IPS-11a (cell line): Measurements from ENCODE around the gene MED12L.
"Not testable (repeated sequence)": the region's sequence is repeated elsewhere in the genome, so short reads cannot be mapped to it uniquely, and the experiment has no call there.

Source experiments
- H3K4me3 ChIP-seq: one replicate; pipeline ENCODE4 v1.5.1; 2013; ENCODE audit warnings: low read depth, low read length, control low read depth

The MED12L gene

DNA sequence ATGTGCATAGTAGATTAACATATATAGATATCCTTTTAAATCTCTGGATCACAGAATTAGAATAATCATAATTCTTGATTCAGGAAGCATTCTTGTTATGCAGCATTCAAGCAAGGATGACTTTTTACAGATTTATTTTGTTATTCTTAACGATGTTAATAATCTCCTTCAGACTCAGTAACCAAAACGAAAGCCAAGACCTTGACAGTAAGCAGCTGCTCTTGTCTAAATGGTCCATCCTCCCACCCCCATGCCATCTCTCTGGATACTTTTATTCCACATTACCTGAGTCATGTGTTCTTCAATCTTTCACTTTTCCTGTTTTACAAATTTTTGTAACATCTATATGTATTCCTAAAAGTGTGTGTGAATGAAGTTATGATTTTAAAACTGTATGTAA, 150.9 kb downstream of the MED12L start:
- H3K4me3 ChIP-seq = no peak overlapping the region

DNA sequence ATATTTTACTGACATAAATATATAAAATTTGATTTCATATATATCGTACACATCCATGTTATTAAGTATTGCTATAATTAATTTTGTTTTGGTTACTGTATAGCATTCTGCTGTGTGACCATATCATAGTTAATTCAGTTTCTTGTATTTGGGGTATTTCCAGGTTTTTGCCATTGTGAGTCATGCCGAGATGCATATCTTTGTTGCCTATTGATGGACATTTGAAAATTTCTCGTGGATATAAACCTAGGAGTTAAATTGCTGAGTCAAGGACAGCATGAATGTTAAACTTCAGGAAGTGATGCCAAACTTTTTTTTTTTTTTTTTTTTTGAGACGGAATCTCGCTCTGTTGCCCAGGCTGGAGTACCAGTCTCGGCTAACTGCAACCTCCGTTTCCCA, 151.3 kb downstream of the MED12L start:
- H3K4me3 ChIP-seq = no peak overlapping the region

DNA sequence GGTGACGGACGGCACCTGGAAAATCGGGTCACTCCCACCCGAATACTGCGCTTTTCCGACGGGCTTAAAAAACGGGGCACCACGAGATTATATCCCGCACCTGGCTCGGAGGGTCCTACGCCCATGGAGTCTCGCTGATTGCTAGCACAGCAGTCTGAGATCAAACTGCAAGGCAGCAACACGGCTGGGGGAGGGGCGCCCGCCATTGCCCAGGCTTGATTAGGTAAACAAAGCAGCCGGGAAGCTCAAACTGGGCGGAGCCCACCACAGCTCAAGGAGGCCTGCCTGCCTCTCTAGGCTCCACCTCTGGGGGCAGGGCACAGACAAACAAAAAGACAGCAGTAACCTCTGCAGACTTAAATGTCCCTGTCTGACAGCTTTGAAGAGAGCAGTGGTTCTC, 156.5 kb downstream of the MED12L start:
- not testable (repeated sequence) for H3K4me3 ChIP-seq

DNA sequence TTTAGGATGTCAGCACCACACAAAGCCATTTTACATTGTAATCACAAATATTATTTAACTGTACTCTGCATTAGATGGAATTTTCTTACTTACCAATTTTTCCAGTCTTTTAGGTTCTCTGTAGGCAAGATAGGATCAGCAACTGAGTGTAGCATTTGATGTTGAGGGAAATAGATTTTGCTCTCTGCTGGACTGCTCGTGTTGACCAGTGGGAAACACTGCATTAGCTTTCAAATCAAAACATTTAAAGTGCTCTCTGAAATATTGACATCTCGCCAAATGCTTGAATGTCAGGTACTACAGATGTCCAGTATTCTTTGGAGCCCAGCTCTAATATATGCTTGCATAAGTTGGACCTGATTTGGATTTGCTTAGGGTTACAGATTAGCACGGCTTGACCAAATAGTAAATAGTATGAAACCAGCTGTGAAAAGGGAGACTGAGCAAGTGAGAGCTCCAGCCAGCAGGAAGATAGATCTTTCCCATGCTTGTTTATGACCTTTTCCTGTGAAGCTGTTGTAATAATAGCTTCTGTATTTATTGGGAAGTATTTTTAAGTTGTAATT, 163.4 kb downstream of the MED12L start:
- H3K4me3 ChIP-seq = no peak overlapping the region

DNA sequence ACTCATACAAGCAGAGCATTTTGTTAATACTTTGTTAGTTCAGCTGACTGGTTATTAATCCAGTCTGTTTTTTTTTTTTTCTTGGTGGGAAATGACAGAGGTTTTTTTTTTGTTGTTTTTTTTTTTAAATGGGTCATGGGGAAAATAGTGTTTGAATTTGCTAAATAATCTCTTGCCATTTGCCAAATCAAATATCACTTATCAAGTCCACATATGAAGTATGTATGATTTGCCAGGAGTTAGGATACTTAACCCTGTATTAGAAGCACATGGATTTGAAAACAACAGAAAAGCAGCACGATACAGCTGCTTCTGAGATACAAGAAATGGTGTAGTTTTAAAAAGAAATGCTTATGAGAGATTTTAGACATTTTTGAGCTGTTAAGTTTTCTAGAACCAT, 171.3 kb downstream of the MED12L start:
- no peak overlapping the region for H3K4me3 ChIP-seq

DNA sequence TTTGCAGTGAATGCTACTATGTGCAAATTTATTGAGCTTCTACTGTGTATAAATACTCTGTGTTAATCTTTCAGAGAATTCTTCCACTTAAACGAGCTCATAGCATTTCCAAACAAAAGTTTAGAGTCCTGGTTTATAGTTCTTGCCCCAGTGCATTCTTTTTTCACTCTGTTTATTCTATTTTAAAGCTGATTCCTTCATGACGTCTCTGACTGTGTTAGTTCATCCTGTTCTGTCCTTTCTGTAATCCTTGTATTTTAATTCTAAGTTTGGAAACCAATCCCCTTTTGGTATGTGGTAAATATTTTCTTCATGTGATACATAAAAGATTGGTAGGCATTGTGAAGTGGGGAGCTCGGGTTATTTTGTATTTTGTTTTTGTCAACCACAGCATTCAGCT, 174.2 kb downstream of the MED12L start:
- H3K4me3 ChIP-seq = no peak overlapping the region

DNA sequence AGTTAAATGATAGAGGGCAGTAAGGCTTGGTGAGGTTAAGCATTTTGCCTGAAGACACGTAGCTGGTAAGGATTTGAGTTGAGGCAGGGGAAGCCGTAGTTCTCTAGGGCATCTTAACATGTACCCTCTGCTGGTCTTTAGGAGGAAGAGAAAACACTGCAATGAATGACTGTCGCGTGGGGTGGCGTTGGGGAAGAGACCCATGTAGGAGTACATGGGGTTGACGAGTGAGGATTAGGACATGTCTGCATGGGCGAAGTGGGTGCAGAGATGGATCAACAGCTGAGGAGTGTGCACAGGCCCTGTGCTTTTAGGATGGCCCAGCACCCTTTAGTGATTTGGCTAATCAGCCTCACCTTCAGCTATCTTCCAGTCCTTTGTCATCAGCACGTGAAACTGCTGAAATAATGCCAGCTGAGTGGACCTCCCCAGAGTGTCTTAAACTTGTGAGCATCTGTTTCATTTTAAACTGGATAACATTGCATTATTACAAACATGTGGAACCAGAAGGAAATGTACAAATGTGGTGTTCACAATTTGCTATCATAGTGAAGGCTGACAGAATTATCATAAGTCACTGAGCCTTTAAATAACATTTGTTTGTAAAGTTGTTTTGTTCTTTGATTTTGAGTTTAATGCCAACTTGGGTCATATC, 177.5 kb downstream of the MED12L start:
- H3K4me3 ChIP-seq = no peak overlapping the region

DNA sequence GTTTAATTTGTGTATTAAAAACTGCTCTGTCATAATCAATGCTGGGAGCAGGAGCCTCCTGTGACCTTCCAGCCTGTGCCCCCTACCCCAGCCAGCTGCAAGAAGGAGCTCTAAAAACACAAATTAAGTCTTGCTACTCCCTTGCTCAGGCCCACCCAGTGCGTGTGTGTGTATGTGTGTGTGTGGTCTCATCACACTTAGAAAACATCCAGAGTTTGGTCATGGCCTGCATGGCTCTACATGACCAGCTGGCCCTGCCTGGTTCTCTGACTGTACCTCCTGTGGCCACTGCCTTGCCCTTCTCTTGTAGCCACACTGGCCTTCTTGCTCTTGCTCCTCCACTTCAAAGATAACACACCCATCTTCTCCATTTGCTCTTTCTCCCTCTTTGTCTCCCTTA, 179.1 kb downstream of the MED12L start:
- no peak overlapping the region for H3K4me3 ChIP-seq

DNA sequence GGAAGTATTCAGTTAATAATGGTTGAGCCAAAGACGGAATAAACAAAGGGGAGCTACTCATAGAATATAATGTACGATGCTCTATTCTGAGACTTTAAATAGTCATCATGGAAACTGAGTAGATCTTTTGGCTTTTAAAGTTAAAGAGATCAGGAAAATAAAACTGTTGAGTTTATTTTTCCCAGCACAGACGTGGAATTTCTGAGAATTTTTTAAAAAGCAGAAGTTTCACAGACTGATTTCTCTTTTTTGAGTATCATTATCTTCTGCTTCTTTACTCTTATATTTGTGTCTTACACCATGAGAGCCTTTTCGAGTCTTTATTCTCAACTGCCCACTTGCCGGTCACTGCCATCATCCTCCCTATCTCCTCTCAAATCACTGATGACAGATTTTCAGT, 179.7 kb downstream of the MED12L start:
- no peak overlapping the region for H3K4me3 ChIP-seq

DNA sequence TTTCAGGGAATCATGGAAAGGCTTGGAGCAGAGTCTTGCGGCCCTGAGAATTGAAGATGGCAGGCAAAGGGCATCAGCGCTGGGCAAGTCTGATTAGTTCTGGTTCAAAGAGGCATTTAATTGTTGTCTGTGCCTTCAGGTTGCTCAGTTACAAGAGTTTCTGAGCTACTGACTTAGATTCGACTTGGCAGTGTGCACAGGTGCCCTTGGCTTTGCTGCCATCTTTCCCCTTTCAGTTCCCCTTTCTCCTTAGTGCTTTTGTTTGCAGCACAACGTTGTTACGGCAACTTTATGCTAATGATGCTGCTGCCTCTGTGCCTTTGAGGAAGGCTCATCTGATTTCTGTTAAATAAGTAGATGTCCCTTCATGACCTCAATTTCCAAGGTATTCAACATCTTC, 180.4 kb downstream of the MED12L start:
- H3K4me3 ChIP-seq = no peak overlapping the region

DNA sequence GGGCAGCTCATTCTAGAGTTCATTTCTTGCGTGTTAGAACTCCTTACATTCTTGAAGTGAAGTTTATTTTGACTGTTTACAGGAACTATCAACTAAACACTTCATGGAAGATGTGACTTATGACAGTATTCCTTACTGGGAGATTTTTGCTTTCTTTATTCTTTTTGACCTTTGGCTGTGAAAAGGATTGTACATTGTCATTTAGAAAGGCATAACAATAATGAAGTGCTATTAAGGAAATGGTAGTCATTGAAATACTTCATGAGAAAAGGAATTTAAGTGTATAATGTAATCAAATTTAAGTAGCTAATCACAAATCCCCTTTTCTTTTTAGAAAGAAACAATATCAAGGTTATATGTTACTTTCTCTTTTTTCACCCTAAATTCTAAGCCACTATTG, 181.6 kb downstream of the MED12L start:
- no peak overlapping the region for H3K4me3 ChIP-seq

DNA sequence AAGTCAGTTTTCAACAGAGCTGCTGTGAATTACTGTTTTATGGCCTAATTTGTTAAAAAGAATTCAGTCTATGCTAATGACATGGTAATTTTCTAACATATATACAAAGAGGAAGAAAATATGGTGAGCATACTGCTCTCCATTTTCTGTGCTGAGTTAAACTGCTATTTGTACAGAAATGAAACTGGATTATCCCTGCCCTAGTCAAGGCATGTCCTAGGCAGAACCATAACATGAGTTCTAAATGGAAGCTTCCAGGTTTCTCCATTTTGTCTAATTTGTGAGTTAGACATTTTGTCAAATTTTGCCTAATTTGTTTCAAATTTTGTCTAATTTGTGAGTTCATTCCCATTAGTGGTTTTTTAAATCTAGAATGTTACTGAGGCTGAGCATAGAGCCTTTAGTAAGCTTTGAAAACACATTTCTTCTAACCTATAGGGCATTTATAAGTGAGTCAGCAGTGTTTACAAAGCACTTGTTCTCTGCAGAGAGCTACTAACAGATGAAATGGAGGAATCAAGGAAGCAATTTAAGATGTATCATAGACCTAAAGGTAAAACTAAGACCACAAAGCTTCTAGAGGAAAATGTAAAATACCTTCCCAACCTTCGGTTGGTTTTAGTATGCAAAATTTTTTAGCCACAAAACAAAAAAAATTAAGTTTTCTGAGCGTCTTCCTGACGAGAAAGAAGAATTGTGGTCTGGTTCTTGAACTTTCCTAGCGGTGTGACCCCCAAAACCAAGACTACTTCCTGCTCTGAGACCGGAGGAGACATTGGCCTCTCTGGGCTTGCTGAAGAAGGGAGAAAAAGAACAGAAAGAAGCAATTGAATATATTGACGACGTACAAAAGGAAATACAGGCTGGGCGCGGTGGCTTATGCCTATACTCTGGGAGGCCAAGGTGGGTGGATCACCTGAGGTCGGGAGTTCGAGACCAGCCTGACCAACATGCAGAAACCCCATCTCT, 183.1 kb downstream of the MED12L start:
- H3K4me3 ChIP-seq = no peak overlapping the region

DNA sequence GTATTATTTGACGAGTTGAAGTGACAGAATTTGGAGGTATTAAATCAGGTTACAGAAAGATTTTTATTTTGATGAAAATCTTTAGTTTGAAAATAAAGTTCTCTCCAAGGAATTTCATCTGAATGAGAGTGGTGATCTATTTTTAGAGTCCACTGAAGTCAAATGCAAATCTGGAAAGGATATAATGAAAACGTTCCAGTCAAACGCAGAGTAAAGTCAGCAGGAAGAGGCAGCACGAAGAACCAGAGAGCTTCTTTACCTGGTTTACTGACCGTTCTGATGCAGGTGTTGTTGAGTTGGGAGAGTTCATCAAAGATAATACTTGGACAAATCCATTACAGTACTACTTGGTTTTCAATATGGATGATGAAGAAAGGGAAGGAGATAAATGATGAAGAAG, 184.2 kb downstream of the MED12L start:
- no peak overlapping the region for H3K4me3 ChIP-seq

DNA sequence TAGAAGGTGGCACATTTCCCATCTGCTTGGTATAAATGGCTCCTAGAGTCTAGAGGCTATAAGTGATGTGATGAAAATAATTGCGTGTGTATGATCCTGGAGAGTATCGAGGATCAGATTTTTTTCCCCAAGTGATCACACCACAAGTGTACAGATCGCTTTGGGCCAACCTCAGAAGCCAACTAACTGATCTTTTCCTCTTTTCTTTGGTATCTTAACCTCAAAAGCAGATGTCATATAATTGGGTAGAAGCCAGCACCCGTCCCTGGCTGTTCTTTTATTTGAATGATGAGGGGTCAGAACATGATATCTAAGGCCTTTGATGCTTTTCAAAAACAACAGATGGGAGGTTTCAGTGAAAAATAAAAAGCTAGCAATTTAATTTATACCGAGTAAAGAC, 189.6 kb downstream of the MED12L start:
- H3K4me3 ChIP-seq = no peak overlapping the region

DNA sequence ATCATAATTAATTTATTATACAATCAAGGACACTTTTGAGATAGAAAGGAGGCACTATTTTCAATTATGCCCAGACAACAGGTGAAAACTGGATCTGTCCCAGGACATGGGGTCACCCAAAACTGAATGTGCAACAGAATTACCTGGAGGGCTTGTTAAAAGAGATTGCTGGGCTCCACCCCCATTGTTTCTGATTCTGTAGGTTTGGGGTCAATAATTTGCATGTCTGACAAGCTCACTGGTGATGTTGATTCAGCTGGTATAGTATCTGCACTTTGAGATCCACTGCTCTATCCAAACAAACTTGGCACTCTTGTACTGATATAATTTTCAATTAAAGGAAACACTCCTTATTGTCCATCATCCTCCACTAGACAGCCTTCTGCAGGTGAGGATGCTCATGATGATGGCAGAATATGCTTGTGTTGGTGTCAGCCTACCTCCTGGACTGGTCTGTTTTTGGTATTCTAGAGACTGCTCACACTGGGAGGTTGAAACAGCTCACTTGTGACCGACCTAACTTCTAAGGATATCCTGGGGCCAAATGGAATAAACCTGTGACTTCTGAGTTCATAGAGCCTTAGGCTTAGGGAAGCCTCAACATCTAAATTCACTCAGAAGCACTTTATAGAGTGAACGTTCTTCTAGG, 190.7 kb downstream of the MED12L start:
- no peak overlapping the region for H3K4me3 ChIP-seq

DNA sequence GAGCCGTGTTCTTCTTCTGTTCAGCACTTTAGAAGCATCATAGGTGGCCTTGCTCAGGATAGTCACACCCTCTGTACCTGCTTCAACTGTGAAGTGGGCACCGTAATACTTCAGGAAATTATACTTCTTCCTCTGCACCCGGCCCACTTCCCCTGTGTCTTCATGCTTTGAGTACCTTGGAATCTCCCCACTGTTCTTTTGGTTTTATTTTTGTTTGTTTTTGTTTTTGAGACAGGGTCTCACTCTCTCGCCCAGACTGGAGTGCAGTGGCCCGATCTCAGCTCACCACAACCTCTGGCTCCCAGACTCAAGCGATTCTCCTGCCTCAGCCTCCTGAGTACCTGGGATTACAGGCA, 191.2 kb downstream of the MED12L start:
- no peak overlapping the region for H3K4me3 ChIP-seq

DNA sequence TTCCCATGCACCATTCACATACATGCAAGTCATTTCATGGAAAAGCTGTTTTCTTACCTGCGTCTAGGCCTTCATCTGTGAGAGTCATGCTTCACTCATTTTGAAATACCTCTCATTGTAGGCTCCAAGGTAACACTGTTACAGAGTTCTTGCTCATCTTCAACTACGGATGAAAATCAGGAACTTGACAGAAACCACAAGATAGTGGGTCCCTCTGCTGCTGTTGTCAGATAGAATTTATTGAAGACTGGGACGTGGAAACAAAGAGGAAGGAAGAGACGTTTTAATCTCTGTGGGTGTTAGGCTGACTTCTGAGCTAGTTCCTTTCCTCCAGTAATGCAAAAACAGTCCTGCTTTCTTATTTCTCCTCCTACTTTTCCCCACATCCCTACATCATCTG, 192.8 kb downstream of the MED12L start, which contains the start of gene P2RY14:
P2RY14 (minus strand) TSS at position 313 of the 400 bp plus-strand sequence. CDS start 64,226 bp downstream, outside the sequence.
- H3K4me3 ChIP-seq = no peak within 1 kb of the TSS

DNA sequence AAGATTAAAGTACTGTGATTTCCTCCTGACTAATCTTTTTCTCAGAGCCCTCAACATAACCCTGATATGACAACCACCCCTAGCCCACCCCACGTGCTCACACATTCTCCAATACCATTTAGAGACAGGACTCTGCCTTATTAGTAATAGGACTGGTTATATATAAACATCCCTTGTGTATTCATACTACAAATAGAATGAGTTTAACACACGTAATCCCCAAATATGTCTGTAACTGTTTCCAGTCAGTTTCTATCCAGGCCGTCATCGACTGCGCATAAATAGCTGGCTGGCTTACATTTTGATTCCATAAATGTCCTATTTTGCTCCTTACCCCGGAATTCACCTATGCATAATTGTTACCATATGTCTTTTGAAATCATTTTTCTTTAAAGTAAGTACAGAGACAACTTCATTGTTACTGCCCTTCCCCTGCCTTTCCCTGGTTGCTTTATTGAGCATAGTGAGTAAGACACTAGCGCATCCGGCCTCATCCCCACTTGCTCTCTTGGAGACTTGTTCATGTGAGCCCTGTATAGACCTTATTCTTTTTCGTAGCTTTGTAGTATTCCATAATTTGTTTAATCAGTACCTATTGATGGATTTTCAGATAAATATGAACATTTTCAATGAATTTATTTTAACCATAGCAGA, 196.3 kb downstream of the MED12L start:
- no peak overlapping the region for H3K4me3 ChIP-seq

DNA sequence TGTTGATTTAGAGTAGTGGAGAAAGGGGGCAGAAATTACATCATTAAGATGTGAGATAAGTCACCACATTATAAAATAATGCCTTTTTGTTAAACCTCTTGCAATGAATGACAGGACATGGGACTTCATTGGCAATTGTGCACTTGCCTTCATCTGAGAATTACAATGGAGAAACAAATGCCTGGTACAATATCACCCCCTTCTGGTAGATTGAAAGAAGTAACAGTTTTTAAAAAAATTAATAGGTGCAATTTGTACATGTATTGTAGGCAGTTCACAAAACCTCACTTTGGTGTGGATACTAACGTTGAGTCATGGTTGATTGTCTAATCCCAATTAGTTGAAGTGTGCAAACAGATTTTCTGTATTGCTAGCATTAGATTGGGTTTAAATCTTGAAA, 197.5 kb downstream of the MED12L start:
- H3K4me3 ChIP-seq = no peak overlapping the region

DNA sequence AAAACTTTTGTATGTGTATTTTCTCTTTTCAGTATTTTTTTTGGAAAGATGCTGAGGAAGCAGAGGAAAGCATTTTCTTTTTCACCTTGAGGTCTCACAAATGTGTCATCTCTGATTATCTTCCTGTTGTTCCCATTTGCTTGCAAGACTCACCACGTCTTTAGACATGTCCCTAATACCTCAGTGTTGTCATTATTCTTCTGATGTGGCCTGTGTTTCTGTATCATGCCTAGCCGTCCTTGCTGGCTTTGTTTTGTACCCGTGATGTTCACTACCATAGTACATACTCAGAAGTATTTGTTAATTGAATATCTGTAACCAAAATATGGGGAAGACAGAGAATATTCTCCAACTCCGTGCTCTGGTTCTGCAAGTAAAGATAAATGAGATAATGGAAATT, 197.9 kb downstream of the MED12L start:
- H3K4me3 ChIP-seq = no peak overlapping the region

DNA sequence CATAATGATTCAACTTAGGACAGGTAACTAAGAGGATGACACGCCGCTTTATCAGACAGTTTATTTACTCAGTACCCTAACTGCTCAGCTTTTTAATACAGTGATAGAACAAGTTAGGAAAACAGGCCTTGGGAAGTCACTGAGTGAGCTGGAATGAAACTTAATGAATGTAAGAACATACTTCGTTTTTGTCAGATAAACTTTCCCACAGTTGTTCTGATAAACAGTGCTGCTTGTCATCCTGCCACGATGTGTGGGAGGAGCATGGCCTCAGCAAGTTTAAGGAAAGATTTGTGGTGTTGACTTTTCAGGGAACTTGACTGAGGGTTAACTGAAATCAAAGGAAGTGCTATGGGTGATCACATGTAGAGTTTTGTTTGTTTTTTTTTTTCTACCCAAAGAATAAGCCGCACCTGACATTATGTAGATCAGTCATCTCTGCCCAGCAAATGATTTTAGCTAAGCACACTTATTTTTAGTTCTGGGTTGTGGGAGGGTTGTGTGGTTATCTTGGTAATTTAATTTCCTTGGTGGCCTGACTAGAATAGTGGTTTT, 198.5 kb downstream of the MED12L start:
- no peak overlapping the region for H3K4me3 ChIP-seq
